ENCODE measurements around the gene CCL20.
A peak's percentile ranks its signal among the peaks of the same experiment; 100 is the strongest.
"Not testable (repeated sequence)": the region's sequence is repeated elsewhere in the genome, so short reads cannot be mapped to it uniquely, and the experiment has no call there.

The CCL20 gene, protein sequence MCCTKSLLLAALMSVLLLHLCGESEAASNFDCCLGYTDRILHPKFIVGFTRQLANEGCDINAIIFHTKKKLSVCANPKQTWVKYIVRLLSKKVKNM

DNA sequence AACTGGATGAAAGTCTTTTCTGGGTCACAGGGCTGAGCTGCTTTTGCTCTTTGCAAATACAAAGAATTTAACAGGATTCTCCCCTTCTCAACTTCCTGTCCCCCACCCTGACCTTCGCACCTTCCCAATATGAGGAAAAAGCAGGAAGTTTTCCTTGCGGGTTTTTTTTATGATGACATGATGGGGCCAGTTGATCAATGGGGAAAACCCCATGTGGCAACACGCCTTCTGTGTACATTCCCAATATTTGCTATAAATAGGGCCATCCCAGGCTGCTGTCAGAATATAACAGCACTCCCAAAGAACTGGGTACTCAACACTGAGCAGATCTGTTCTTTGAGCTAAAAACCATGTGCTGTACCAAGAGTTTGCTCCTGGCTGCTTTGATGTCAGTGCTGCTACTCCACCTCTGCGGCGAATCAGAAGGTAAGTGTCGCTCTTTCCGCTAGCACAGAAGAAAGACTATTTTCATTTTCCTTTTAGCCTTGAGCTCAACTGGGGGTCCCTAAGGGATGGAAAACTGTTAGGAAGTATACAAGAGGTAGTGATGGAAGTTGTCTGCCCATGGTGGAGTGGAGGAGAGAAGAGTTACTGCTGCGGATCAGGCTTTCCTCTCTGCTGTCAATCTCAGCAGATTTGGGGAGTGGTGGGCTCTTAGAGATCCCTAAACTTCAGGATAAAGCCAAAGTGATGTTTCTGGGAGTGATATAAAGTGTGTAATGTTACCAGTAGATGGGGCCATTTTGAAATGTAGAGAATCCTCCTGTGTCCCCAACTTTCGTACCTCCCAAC lies at the start of gene CCL20:
Gene CCL20 (plus strand): TSS at position 281 of the 792 bp plus-strand sequence. CDS start 70 bp downstream, at position 351.
- DNase-seq: no peak

DNA sequence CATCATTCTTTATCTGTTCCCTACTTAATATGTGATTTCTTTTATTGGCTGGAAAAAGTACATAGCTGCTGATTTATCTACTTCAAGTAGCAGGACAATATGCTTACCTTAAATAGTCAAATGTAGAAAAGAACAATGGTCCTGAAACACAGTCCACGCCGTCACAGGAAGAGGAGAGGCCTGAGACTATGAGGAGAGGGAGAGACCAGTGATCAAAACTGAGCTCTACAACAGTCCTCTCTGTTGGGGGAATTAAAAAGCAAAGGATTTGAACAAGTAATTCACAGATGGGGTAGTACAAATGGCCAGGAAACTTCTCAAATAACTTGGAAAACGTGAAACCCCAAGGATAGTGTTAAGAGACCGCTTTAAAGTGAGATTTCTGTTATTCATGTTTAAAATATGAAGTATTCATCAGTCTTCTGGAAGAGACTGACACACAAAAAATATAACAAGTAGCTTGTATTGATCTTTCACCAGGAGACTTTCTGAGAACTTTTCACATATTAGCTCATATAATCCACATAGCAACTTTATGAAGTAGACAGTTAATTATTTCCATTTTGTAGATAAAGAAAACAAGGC lies 47.8 kb upstream of the CCL20 start:
- DNase-seq: no peak

DNA sequence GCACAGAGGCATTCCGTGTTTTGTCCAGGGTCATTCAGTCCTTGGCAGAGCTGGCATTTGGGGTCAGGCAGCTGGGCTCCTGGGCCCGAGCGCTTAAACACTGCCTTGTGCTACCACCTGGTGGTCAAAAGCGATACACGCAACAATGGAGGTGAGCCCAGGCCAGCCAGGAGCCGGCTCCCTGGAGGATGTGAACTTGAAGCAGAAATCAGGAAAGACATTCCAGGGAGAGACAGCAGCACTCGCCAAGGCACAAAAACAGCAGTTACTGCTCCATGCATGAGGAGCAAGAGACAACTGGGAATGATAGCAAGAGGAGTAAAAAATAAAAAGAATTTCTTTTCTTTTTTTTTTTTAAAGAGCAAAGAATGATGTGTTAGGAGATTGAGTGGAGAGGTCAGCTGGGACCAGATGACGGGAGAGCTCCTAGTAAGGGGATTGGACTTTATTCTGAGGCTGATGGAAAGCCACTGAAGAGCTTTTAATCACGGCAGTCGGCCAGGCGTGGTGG lies 47.2 kb upstream of the CCL20 start:
- DNase-seq: peak; percentile 7

GRCh38 chr2:227767830-227768229 lies 45.8 kb upstream of the CCL20 start:
- DNase-seq: no peak

GRCh38 chr2:227772197-227772661 lies 41.4 kb upstream of the CCL20 start:
- DNase-seq: no peak

DNA sequence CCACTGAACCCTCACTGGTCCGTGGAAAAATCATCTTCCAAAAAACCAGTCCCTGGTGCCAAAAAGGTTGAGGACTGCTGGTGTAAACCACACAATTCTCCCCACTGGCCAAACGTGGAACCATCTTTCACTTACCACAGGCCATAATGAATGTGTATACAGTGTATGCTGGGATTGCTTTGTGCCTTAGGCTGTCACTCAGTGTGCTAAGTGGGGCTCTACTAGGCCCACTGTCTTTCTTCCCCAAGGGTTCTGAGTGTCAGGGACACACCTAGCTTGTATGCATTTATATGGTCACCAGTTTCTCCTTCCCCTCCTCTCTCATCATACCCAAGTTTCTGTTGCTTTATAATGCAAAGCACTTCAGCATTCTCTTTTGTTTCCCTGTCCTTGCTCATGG lies 40.7 kb upstream of the CCL20 start:
- DNase-seq: no peak

- DNase-seq: no peak
These were observed 39.5 kb upstream of the CCL20 start for GRCh38 chr2:227774011-227774624.

DNA sequence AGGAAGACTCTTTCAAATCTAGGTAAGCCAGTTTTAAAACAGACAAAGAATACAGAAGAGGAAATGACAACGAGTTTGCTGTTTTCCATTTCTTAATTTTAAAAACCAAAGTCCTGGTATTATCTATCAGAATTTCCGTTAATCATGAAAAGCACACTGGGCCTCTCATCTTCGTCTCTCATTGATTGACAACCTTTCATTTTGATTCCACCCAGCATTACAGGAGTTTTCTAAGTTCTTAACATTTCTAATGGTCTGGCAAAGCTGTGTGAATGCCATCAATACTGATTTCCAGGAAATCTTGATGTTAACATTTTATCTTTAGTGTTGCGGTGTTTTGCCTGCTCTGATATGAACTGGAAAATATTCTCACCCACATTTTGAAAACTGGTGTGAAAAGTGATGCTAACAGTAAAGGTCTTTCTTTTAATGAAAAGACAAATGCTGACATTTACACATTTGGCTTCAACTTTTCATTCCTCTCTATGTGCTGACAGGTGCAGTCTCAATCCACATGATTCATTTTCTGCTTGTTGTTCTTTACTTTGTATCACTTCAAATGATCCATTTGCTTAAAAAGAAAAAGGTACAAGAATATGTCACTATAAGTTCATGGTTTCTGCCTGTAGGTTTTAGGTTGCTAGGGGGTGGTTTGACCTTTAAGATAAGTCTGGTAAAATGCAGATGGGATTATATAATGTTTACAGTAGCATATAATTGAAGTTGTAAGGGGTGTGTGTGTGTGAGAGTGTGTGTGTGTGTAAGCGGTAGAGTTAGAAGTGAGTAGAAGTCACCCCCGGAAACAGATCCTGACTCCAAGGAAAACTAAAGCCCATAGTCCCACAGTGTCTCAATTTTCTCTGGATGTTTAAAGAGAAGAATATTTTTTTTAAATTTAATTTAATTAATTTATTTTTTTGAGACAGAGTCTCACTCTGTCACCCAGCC lies 38.5 kb upstream of the CCL20 start:
- DNase-seq: no peak

DNA sequence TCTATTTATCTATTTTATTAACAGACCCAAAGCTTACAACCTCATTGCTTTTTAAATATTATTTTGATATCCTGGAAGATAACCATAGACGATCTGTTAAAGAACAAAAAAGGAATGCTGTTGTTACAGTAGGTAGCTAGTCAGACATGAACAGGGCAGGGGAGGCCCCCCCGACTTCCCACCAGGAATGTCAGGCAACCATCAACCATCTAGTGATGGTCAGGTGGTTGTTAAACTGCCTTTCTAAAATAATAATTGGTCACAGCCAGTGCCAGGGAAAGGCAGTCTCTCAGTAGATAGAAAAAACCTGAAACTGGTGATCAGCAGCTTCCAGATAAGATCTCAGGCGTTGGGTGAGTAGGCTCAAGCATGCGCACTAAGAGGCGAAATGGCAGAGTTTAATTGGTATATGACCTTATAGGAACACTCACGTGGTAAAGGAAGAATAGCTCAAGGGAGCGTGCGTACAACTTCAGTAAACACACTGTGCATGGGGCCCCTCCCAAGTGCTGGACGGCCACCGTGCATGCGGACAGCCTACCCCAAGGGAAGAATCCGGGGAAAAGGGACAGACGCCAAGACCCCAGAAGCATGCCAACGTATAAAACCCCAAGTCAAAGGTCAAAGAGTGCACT lies 32.5 kb upstream of the CCL20 start:
- no peak for DNase-seq

DNA sequence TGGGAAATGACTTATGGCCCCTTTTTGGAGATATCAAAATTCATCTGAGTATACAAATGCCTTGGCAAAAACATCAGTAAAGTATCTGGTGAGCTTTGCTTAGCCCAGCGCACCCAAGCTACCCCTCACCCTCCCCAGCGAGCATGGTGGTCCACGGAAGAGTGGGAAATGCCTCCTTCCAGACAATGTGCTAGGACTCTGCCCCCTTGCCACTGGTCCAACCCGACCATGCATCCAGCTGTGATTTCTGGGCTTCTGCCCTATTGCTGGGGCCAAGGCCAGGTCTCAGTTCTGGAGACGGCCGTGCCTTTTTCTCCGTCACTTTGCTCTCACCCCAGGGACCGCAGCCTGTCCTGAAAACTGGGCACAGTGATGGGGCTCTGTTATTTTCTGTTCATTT lies 31.8 kb upstream of the CCL20 start:
- no peak for DNase-seq

DNA sequence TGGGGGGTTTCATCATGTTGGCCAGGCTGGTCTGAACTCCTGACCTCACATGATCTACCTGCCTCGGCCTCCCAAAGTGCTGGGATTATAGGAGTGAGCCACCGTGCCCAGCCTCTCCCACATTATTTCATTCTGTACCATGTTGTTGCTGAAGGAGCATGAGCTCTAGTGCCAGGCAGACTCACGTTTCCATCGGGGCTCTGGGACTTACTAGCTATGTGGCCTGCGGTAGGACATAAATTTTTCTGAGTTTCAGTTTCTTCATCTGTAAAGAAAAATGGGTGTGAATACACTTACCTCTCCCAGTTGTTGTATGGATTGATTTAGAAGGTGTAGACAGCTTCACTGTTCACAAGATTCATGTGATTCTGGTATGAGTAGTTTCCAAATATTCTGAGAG lies 30.8 kb upstream of the CCL20 start:
- DNase-seq: no peak

DNA sequence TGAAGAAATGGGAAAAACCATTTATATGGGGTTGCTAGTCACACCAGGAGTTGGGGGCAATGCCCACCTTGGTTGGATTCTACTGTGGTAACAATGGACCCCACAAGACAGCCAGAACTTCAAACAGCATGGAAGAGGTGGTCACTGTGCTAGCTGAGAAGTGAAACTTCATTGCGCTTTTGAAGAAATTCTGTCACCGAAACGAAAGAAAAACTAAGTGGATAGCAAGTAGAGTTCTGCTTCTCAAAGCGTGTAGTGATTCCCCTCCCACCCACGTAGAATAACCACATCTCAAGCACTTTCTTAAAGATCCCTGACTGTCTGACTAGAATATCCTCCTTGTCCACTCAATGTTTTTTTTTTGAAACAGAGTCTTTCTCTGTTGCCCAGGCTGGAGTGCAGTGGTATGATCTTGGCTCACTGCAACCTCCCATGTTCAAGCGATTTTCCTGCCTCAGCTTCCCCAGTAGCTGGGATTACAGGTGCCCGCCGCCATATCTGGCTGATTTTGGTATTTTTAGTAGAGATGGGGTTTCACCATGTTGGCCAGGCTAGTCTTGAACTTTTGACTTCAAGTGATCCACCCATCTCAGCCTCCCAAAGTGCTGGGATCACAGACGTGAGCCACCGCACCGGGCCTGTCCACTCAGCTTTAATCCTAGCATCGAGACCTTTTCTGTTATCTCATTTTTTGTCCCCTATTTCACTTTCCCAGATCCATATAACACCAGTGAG lies 30.1 kb upstream of the CCL20 start:
- no peak for DNase-seq

DNA sequence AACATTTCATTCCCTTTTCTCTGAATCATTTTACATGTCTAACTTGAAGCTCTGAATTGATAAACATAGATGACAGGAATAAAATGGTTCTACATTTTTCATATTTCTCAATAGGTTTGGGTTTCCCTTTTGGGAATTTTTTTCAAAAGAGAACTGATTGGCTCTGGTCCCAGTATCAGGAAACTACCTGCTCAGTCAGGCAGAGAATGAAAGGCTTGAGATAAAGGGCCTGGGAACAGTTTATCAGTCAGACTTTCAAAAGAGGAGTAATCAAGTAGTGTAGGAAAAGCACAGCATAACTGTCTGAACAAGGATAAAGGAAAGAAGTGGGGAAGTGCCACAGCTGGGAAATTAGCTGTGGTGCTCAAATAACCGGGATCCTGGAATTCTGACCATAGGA lies 28.3 kb upstream of the CCL20 start:
- DNase-seq: no peak

DNA sequence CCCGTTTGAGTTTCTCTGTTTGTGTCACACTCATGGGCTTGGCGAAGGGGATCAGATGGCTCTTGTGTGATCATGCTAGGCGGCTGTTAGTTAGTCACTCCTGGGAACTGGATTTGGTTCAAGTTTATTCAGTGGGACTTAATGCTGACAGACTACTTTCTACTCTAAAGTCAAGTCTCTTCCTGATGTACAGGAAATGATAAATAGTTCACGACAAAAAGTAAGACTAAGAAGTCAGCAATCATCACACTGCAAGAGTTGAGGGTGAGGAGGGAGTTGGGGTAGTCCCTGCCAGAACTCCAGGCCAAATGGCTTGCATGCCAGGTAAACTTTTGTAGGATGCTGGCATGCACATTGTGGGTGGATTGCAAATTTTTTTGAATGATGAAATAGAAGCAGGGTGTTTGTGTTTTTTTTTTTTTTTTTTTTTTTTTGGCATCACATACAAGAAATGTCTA lies 25.1 kb upstream of the CCL20 start:
- DNase-seq: no peak

- no peak for DNase-seq
These were observed 23.8 kb upstream of the CCL20 start for GRCh38 chr2:227789803-227790202.

DNA sequence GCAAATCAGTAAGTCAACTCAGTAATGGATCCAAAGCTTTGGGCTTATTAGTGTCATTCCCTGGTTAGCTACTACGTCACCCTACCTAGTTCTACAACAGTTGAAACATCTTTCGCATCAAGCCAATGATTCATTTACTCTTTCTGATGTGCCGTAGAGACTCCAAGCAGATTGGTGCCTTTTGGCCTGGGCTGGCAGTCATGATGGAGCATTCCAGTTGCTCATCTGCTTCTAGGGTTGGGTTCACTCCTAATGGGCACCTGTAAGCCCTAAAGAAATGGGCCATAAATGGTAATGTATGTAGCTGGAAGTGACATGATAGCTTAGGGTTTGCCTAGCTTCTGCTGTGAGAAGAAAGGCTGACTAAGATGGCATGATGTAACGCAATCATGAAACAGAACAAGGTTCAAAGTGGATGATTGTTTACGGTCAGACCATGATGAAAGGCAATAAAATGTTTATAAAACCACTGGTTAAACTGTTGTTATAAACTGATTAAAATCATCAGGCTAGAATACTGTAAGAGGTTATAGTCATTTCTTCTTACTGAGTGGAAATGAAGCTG lies 20.4 kb upstream of the CCL20 start:
- DNase-seq: no peak

DNA sequence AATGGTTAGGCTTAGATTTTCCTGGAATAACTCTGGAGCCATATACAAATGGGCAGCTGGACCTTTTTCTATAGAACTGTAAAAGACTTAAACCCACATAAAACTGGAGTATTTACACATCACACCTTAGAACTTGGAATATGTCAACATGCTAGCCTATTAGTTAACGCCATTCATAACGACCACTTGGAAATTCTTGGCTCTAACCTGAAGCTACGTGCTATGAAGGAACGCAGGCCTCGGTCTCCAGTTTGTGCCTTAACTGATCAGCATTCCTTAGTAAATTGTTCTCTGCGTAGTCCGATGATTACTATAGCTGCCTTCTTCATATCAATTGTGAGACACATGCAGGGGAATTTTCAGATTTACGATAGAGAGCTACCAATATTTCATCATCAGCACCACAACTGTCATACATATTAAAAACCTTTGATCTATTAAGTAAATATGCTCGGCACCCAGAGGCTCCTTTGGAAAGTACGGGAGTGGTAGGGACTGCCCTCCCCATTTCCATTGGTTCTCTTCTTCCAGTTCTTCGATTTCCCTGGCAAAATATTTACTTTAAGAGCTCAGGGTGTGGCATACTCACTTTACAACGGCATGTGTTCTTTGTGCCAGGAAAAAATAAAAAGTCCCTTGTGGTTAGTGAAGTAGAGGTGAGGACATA lies 17.5 kb upstream of the CCL20 start:
- no peak for DNase-seq

DNA sequence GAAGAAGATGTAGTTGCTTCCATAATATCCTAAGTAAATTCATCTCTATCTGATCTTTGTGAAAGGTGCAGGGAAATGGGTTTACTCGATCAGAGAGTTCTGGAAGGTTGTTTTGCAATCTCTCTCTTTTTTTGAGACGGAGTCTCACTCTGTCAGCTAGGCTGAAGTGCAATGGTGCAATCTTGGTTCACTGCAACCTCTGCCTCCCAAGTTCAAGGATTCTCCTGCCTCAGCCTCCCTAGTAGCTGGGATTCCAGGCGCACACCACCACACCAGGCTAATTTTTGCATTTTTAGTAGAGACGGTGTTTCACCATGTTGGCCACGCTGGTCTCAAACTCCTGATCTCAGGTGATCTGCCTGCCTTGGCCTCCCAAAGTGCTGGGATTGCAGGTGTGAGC lies 16.9 kb upstream of the CCL20 start:
- DNase-seq: not testable (repeated sequence)

DNA sequence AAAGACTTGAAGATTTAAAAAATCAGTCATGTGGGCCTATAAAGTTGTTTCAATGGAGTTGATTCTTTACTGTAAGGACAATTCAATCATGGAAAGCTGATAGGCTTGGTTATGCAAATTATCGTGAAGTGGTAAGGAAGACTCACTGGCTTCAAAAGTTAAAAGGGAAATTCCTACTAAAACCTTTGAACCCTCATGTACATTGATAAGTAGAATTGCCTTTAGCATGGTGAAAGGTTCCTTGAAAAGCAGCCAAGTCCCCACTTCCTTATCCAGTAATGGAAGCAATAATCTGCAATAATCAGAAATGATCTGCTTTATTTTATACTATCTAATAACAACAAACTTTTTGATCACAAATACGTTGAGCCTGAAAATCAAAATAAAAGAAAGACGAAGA lies 14.4 kb upstream of the CCL20 start:
- DNase-seq: no peak

DNA sequence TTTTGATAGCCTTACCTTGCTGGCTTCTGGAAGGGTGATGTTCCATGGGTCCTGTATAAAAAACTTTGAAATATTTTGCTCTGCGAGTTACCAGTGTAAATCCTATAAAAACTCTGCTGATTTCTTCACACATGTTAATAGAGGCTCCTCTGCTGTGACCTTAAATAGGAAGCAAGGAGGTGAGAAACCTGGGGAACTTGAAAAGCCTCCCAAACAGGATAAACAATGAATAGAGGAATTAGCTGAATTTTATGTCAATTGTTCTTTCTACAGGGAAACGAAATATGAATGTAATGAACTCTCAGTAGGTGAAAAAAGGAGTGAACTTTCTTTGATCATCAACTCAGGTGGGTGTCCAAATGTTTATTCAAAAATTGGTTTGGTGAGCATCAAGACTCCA lies 10.8 kb upstream of the CCL20 start:
- DNase-seq: no peak

Measured in NCI-H2171 treated with DMSO at 0.1 percent for 48 hours (cell line).